Measurements from ENCODE around the gene MOXD1.
"Not testable (repeated sequence)": the region's sequence is repeated elsewhere in the genome, so short reads cannot be mapped to it uniquely, and the experiment has no call there.

Gene MOXD1

GRCh38 chr6:132275066-132275970, 126.0 kb downstream of the MOXD1 start:
- DNase-seq, result no peak
- no peak for TF ChIP-seq CTCF (IDR thresholded peaks at IDR 0.05; ENCODE audit: low read depth, low read length)
- no peak overlapping the region for H3K4me3 ChIP-seq (ENCODE audit: low read depth, low read length)
- H3K27me3 ChIP-seq (ENCODE audit: insufficient read depth, low read depth, severe bottlenecking), result no peaks in the 10 kb centered on the region
- H3K36me3 ChIP-seq, result no peaks in the 10 kb centered on the region
- no peak overlapping the region for H3K27ac ChIP-seq
- H3K9me3 ChIP-seq (ENCODE audit: severe bottlenecking), result no peaks in the 10 kb centered on the region

- DNase-seq, result no peak
- Histone ChIP-seq H3K36me3 (no peaks in the 10 kb centered on the region), H3K9me3 (ENCODE audit: severe bottlenecking) (no peaks in the 10 kb centered on the region), H3K27ac (no peak overlapping the region), H3K4me3 (ENCODE audit: low read depth, low read length) (no peak overlapping the region), H3K27me3 (ENCODE audit: insufficient read depth, low read depth, severe bottlenecking) (no peaks in the 10 kb centered on the region)
- TF ChIP-seq CTCF (IDR thresholded peaks at IDR 0.05; ENCODE audit: low read depth, low read length), result no peak
These were observed 128.5 kb downstream of the MOXD1 start for GRCh38 chr6:132272776-132273175.

- DNase-seq, result no peak
These were observed 130.4 kb downstream of the MOXD1 start for GRCh38 chr6:132270726-132271402.

GRCh38 chr6:132268666-132269065, 132.6 kb downstream of the MOXD1 start:
- DNase-seq; H3K36me3 ChIP-seq; H3K9me3 ChIP-seq (ENCODE audit: severe bottlenecking); H3K4me3 ChIP-seq (ENCODE audit: low read depth, low read length); H3K27ac ChIP-seq; H3K27me3 ChIP-seq (ENCODE audit: insufficient read depth, low read depth, severe bottlenecking): not testable (repeated sequence)

More at GRCh38 chr6:132270726-132271402, 130.4 kb downstream of the MOXD1 start:
- H3K27me3 ChIP-seq (ENCODE audit: insufficient read depth, low read depth, severe bottlenecking), result no peaks in the 10 kb centered on the region
- no peaks in the 10 kb centered on the region for H3K36me3 ChIP-seq
- H3K9me3 ChIP-seq (ENCODE audit: severe bottlenecking), result no peaks in the 10 kb centered on the region
- no peak overlapping the region for H3K4me3 ChIP-seq (ENCODE audit: low read depth, low read length)
- no peak overlapping the region for H3K27ac ChIP-seq
- no peak for TF ChIP-seq CTCF (IDR thresholded peaks at IDR 0.05; ENCODE audit: low read depth, low read length)

GRCh38 chr6:132268209-132268608, 133.1 kb downstream of the MOXD1 start:
- Histone ChIP-seq H3K4me3 (ENCODE audit: low read depth, low read length) (no peak overlapping the region), H3K9me3 (ENCODE audit: severe bottlenecking) (no peaks in the 10 kb centered on the region), H3K27ac (no peak overlapping the region), H3K36me3 (no peaks in the 10 kb centered on the region), H3K27me3 (ENCODE audit: insufficient read depth, low read depth, severe bottlenecking) (no peaks in the 10 kb centered on the region)
- no peak for DNase-seq
- TF ChIP-seq CTCF (IDR thresholded peaks at IDR 0.05; ENCODE audit: low read depth, low read length), result no peak

- no peak for TF ChIP-seq CTCF (IDR thresholded peaks at IDR 0.05; ENCODE audit: low read depth, low read length)
- no peak overlapping the region for H3K4me3 ChIP-seq (ENCODE audit: low read depth, low read length)
- H3K9me3 ChIP-seq (ENCODE audit: severe bottlenecking), result no peaks in the 10 kb centered on the region
- DNase-seq, result no peak
- H3K36me3 ChIP-seq, result no peaks in the 10 kb centered on the region
- no peaks in the 10 kb centered on the region for H3K27me3 ChIP-seq (ENCODE audit: insufficient read depth, low read depth, severe bottlenecking)
- H3K27ac ChIP-seq, result no peak overlapping the region
These were observed 135.7 kb downstream of the MOXD1 start for GRCh38 chr6:132265451-132266097.
